Measurements from ENCODE around the gene KRTAP5-4.

KRTAP5-4 gene

GRCh38 chr11:1641096-1641495 lies 19.2 kb upstream of the KRTAP5-4 start:
- in situ Hi-C loops (cut with HindIII; ENCODE audit: low pct_ligation_motif_present, low pct_unique_long_range_greater_than_20kb, low sequenced_read_pairs) = no loop called here
- DNase-seq = no peak

DNA sequence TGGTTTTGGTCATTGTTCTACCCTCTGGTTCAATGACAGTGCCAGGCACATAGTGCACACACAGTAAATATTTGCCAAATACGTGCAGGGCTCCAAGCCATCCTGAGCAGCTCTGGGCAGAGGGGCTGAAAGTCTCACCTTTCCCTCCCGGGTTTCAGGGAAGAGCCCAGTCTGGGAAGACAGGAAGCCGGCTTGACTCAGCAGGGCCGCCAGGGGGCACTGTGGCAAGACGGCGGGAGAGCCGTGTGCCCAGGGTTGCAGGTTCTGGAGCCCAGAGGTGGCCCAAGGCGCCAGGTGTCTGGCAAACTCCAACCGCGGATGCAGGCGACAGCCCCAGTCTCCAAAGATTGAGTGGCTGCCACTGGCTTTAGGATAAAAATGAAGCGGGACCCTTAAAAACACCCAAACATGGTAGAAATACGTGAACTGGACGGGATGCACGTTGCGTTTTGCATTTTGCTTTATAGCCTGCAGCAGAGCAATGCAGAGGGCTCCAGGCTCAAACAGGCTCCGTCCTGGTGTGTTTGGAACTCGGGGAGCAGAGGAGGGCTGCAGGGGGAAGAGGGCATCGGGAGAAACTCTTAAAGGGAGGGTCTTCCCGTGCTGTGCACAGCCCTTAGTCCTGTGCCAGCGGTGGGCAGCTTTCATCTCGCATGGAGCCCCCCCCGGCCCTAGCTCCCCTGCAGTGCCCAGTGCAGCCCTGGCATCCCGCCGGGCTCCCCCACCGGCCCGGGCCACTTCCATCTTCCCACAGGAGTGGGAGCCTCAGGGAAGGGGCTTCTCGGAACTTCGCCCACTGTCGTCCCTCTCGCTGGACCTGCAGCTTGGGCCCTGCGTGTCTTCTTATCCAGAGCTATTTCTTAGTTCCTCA lies 18.4 kb upstream of the KRTAP5-4 start:
- in situ Hi-C loops (cut with HindIII; ENCODE audit: low pct_ligation_motif_present, low pct_unique_long_range_greater_than_20kb, low sequenced_read_pairs) = no loop called here
- peak; percentile 30 for DNase-seq

DNA sequence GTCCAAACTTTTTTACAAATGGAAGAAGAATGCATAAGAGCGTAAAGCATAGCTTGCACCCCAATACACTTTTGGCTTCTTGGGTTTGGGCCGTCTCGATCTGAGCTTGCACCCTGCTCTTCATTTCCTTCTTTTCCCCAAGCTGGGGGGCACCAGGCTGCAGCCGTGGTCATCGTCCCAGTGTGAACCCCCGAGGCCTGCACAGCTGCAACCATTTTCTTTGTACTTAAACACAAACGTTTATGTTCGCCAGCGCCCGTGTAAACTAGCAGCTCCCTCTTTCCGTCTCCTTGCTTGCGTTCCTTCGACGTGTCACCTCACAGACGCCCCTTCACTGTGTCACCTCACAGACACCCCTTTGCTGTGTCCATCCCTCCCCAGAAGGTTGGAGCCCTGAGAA lies 17.7 kb upstream of the KRTAP5-4 start:
- in situ Hi-C loops (cut with HindIII; ENCODE audit: low pct_ligation_motif_present, low pct_unique_long_range_greater_than_20kb, low sequenced_read_pairs) = no loop called here
- no peak for DNase-seq

DNA sequence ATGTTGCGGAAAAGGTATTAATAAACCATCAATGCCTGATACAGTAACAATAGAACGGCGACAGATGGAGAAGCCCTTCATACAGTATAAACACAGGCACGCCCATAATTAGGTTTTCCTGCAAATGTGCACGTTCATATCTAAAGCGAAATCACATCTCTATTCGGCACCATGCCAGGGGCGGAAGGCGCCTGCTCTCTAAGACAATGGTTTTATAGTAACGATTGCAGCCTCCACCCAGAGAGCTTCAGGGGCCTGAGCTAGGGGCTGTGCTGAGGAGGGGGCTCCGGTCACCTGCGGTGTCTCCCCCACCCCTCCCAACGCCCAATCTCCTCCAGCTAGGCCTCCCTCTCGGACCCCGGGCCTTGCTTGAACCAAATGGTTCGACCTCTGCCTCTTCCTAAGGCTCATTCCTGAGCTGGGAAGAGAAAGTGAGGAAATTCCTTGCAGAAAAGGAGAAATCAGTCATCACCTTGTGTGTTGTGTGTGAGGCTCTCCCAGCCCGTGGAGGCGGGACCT lies 17.2 kb upstream of the KRTAP5-4 start:
- no peak for DNase-seq
- in situ Hi-C loops (cut with HindIII; ENCODE audit: low pct_ligation_motif_present, low pct_unique_long_range_greater_than_20kb, low sequenced_read_pairs) = no loop called here

GRCh38 chr11:1638344-1638743 lies 16.4 kb upstream of the KRTAP5-4 start:
- no peak for DNase-seq
- in situ Hi-C loops (cut with HindIII; ENCODE audit: low pct_ligation_motif_present, low pct_unique_long_range_greater_than_20kb, low sequenced_read_pairs) = no loop called here

DNA sequence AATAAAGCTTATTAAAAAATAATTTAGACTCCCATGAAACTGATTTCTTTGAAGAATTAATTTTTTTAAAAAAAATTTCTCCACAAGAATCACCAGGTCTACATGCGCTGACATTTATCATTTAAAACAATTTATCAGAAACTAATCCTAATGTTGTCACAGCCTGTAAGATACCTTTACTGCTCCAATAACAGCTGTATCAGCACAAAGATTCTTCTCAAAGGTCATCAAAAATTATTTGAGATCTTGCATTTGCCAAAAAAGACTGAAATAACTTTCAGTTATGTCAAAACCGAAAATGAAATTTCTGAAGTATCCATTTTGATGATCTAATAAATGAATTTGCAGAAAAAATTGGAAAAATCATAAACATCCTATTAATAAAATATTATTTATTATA lies 15.7 kb upstream of the KRTAP5-4 start:
- DNase-seq = no peak
- in situ Hi-C loops (cut with HindIII; ENCODE audit: low pct_ligation_motif_present, low pct_unique_long_range_greater_than_20kb, low sequenced_read_pairs) = no loop called here

DNA sequence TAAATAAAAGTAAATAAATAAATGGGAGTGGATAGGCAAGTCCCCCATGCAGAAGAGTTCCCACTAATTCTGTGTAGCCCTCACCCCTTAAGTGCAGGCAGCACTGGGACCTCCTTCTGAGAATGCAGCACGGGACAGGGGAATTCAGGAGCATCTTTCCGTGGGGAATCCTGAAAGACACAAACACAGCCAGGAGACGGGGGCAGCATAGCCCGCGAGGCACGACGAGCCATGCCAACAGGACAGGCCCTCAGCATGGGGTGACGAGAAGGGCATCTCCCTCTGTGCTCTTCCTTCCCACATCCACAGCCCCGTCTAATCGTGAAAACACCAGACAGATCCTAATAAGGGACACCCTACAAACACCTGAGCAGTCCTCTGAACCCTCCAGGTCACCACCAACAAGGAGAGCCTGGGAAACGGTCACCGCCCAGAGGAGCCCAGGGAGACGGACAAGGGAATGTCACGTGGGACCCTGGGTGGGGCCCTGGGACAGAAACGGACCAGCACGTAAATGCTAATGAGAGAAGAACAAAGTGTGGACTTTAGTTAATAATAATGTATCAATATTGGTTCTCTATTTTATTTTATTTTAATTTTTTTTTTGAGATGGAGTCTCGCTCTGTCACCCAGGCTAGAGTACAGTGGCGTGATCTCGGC lies 14.5 kb upstream of the KRTAP5-4 start:
- no peak for DNase-seq
- in situ Hi-C loops (cut with HindIII; ENCODE audit: low pct_ligation_motif_present, low pct_unique_long_range_greater_than_20kb, low sequenced_read_pairs) = no loop called here

GRCh38 chr11:1633864-1634263 lies 11.9 kb upstream of the KRTAP5-4 start:
- in situ Hi-C loops (cut with HindIII; ENCODE audit: low pct_ligation_motif_present, low pct_unique_long_range_greater_than_20kb, low sequenced_read_pairs) = no loop called here
- DNase-seq = no peak

DNA sequence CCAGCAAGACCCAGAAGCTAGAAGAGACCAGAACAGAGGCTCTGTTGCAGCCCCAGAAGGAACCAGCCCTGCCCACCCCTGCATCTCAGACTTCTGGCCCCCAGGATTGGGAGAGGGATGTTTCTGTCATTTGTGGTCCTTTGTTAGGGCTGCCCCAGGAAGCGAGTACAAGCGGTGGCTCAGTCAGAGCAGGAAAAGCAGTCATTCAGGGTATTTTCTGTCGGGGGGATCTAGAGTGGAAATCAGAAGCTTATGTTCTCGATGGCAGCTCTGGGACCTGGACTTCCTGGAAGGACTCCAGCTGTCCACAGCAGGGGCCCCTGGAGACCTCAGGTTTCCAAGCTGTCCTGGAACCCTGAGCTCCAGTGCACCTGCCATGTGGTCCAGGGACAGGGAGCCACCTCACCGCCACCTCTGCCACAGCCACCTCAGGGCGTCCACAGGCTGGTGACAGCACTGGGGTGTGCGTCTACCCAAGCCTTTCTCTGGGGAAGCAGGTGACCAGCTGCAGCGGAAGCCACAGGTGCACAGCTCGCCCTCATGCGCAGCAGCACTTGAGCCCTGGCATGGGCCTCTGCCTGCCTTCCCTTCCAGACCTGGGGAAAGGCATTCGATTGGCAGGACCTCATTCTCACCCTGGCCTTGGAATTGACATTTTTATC lies 10.2 kb upstream of the KRTAP5-4 start:
- in situ Hi-C loops (cut with HindIII; ENCODE audit: low pct_ligation_motif_present, low pct_unique_long_range_greater_than_20kb, low sequenced_read_pairs) = no loop called here
- DNase-seq = no peak

DNA sequence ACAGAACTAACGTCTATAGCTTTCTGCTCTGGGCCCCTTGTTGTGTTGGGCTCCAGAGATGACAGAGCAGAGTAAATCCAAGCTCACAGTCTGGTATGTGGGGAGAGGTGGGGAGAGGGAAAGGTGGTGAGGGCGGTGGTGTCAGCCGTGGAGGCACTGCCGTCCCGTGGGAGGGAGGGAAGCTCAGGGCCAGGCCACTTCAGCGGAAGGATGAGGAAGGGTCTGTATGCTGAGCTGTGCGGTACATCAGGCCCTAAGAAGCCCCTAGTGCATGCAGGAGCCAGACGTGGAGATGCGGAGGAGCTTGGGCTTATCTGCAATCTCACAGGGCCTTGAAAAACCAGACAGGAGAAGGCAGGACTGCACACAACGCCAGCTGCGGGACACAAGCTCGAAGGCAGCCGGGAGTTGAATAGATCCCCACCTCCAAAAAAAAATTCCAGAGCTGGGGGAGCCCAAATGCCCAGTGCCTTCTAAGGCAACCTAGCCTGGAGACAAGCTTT lies 9.2 kb upstream of the KRTAP5-4 start:
- no peak for DNase-seq
- in situ Hi-C loops (cut with HindIII; ENCODE audit: low pct_ligation_motif_present, low pct_unique_long_range_greater_than_20kb, low sequenced_read_pairs) = no loop called here

GRCh38 chr11:1630271-1630670 lies 8.3 kb upstream of the KRTAP5-4 start:
- DNase-seq = no peak
- in situ Hi-C loops (cut with HindIII; ENCODE audit: low pct_ligation_motif_present, low pct_unique_long_range_greater_than_20kb, low sequenced_read_pairs) = no loop called here

- DNase-seq = no peak
- in situ Hi-C loops (cut with HindIII; ENCODE audit: low pct_ligation_motif_present, low pct_unique_long_range_greater_than_20kb, low sequenced_read_pairs) = no loop called here
Measured at GRCh38 chr11:1629326-1630185, 7.6 kb upstream of the KRTAP5-4 start, which contains the start of gene KRTAP5-5. TSS of gene KRTAP5-5 (plus strand) at chr11:1629775. CDS start at chr11:1629841, 66 bp downstream.

- in situ Hi-C loops (cut with HindIII; ENCODE audit: low pct_ligation_motif_present, low pct_unique_long_range_greater_than_20kb, low sequenced_read_pairs) = no loop called here
- DNase-seq = peak; percentile 30
Measured at GRCh38 chr11:1628506-1629325, 6.8 kb upstream of the KRTAP5-4 start.

DNA sequence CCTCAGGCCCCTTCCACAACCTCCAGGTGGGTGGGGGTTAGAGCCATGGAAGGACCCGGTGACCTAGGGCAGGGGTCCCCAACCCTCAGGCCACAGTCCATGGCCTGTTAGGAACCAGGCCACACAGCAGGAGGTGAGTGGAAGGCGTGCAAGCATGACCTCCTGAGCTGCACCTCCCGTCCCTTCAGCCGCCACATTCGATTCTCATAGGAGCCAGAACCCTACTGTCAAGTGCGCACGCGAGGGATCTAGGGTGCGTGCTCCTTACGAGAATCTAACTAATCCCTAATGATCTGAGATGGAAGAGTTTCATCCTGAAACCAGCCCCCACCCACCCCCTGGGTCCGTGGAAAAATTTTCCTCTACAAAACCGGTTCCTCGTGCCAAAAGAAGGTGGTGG lies 3.6 kb upstream of the KRTAP5-4 start:
- in situ Hi-C loops (cut with HindIII; ENCODE audit: low pct_ligation_motif_present, low pct_unique_long_range_greater_than_20kb, low sequenced_read_pairs) = no loop called here
- no peak for DNase-seq

DNA sequence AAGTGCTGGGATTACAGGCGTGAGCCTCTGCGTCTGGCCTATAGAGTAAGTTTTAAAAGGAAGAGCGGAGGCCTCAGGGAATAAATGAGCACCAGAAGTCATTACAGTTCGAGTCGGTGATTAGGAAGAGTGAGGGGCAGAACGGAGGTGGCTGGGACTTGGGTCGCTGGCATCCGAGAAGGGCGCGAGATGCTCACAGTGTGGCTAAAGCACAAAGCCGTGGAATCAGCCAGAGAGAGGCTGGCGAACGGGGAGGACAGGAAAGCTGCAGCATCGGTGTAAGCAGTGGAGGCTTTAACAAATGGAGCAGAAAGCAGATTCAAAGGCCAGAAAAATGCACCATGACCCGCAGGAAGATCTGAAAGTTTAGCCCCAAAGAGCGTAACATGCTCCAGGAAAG lies 2.7 kb upstream of the KRTAP5-4 start:
- DNase-seq = no peak
- in situ Hi-C loops (cut with HindIII; ENCODE audit: low pct_ligation_motif_present, low pct_unique_long_range_greater_than_20kb, low sequenced_read_pairs) = no loop called here

DNA sequence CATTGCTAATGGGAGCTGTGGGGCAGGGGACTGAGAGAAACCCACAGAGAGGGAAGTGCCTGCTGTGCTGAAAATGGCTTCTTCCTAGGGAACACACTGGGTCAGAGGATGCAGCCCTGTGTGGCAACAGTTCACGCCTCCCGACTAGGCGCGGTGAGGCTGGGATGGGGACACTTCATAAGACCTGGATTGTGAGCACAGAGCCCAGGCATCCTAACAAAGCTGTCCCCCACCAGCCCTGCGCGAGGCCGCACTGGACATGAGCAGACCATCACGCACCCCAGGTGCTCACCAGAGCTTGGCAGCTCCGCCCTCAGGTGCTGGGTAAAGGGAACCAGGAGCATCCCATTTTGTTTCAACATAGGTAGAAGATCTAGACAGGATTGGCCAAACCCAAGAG lies 1.8 kb upstream of the KRTAP5-4 start:
- in situ Hi-C loops (cut with HindIII; ENCODE audit: low pct_ligation_motif_present, low pct_unique_long_range_greater_than_20kb, low sequenced_read_pairs) = no loop called here
- DNase-seq = no peak

DNA sequence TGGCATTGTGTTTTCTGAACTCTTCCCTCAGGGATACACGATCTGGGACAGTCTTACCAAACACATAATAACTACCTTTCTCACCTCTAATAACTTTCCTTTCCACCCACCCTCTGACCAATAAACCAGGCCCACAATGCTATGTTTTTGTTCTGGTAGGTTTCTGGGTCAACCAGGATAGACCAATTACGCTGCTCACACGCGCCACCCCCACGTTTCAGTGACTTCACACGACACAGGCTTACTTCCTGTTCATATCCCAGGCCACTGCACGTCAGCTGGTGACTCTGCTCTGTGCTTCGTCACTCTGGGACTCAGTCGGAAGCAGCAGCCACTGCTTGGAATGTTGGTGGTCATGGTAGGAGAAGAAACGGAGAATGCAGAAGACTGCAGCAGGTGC lies 2.5 kb downstream of the KRTAP5-4 start:
- in situ Hi-C loops (cut with HindIII; ENCODE audit: low pct_ligation_motif_present, low pct_unique_long_range_greater_than_20kb, low sequenced_read_pairs) = no loop called here
- DNase-seq = no peak
